Head of caudate nucleus (tissue), 42 donors: ENCODE results near the gene CLIC5.

Experiments
- DNase-seq, 42 donors: peaks; one replicate each; pipeline versions ENCODE4 v3.0.0 to v3.0.0-alpha.2; 2020 to 2021; ENCODE audit warnings: mixed read lengths in 7 of 42
- intact Hi-C: fragments of 100-400 bp; cut with DNase I; formaldehyde crosslinking; loops from one replicate; pipeline ENCODE4 v1.15.0; 2022

The CLIC5 gene

GRCh38 chr6:45836984-45837383 is 178.7 kb downstream of the CLIC5 start:
- intact Hi-C loops = no loop called here
- no peak for DNase-seq

GRCh38 chr6:45836438-45836824 is 179.2 kb downstream of the CLIC5 start:
- DNase-seq = no peak
- intact Hi-C loops = no loop called here

- intact Hi-C loops = no loop called here
- DNase-seq = no peak
These were observed 179.8 kb downstream of the CLIC5 start for GRCh38 chr6:45835721-45836437.

- intact Hi-C loops = no loop called here
- DNase-seq = no peak
These were observed 183.6 kb downstream of the CLIC5 start for GRCh38 chr6:45832063-45832462.
